SJSA1 (cell line): ENCODE results near the gene EPB41L2. TPM values are rescaled to one million over a fixed set of nuclear protein-coding genes. Genes with fewer than 3 reads are reported as not detected.
"Not testable (repeated sequence)": the region's sequence is repeated elsewhere in the genome, so short reads cannot be mapped to it uniquely, and the experiment has no call there.

Source experiments
- DNase-seq, 2 experiments: peaks; one replicate each; pipeline ENCODE4 v3.0.0-alpha.2; 2015 to 2020; ENCODE audit warnings: low spot score in 2 of 2, low read depth in 1 of 2
- H3K27ac ChIP-seq: fragments of 250-450 bp; sonication (Bioruptor Pico); 2 replicates; pipeline ENCODE4 v1.5.1; 2020; ENCODE audit warnings: mild to moderate bottlenecking, moderate library complexity
- H3K27me3 ChIP-seq: fragments of 250-450 bp; sonication (Bioruptor Pico); replicated peaks from 2 replicates; pipeline ENCODE4 v1.5.1; 2020; ENCODE audit warnings: mild to moderate bottlenecking, moderate library complexity
- H3K36me3 ChIP-seq: fragments of 250-450 bp; sonication (Bioruptor Pico); 2 replicates; pipeline ENCODE4 v1.5.1; 2020; ENCODE audit warnings: mild to moderate bottlenecking
- H3K4me1 ChIP-seq: fragments of 250-450 bp; sonication (Bioruptor Pico); replicated peaks from 2 replicates; pipeline ENCODE4 v1.6.1; 2021; ENCODE audit warnings: mild to moderate bottlenecking
- H3K4me3 ChIP-seq: fragments of 250-450 bp; sonication (Bioruptor Pico); 2 replicates; pipeline ENCODE4 v1.5.1; 2020; ENCODE audit warnings: mild to moderate bottlenecking
- H3K9me3 ChIP-seq: fragments of 250-450 bp; sonication (Bioruptor Pico); replicated peaks from 2 replicates; pipeline ENCODE4 v1.5.1; 2020; ENCODE audit warnings: mild to moderate bottlenecking
- total RNA-seq: library from RNA; depleted of rRNA; stranded (reverse); fragments of >200 nt; shearing (Covaris generic); gene quantifications from 2 replicates; pipeline ENCODE4 v1.2.3, GENCODE V29; 2014

Gene EPB41L2
- total RNA-seq, 1 experiment from 2014 or later: 73.6 TPM

- Histone ChIP-seq H3K27me3 (no peaks in the 10 kb centered on the region), H3K4me1 (peaks cover 64% of the 10 kb centered on the region), H3K27ac (peak overlapping the region; percentile 70), H3K4me3 (no peak overlapping the region), H3K36me3 (peaks cover 5% of the 10 kb centered on the region), H3K9me3 (peaks cover 1% of the 10 kb centered on the region; the same call in 1 of the 2 replicates)
- no peak for DNase-seq
These were observed 60.9 kb downstream of the EPB41L2 start for GRCh38 chr6:131001945-131002660.

GRCh38 chr6:131001111-131001736 lies 61.8 kb downstream of the EPB41L2 start:
- H3K27ac ChIP-seq: peak overlapping the region; percentile 70; the same call in 1 of the 2 replicates
- no peak for DNase-seq
- no peak overlapping the region for H3K4me3 ChIP-seq
- H3K4me1 ChIP-seq: peaks cover 73% of the 10 kb centered on the region
- no peaks in the 10 kb centered on the region for H3K36me3 ChIP-seq
- H3K9me3 ChIP-seq: no peaks in the 10 kb centered on the region
- no peaks in the 10 kb centered on the region for H3K27me3 ChIP-seq

- no peaks in the 10 kb centered on the region for H3K36me3 ChIP-seq
- DNase-seq: no peak
- H3K4me1 ChIP-seq: peaks cover 77% of the 10 kb centered on the region
- no peak overlapping the region for H3K27ac ChIP-seq
- H3K9me3 ChIP-seq: no peaks in the 10 kb centered on the region
- no peak overlapping the region for H3K4me3 ChIP-seq
- H3K27me3 ChIP-seq: no peaks in the 10 kb centered on the region
These were observed 62.5 kb downstream of the EPB41L2 start for GRCh38 chr6:131000544-131000943.

- DNase-seq: peak in 1 of 2 experiments; percentile 84
These were observed 65.8 kb downstream of the EPB41L2 start for GRCh38 chr6:130997061-130997753.

GRCh38 chr6:130996635-130997034 lies 66.4 kb downstream of the EPB41L2 start:
- H3K27me3 ChIP-seq: no peaks in the 10 kb centered on the region
- no peak for DNase-seq
- H3K36me3 ChIP-seq: no peaks in the 10 kb centered on the region
- H3K27ac ChIP-seq: peak overlapping the region; percentile 81
- no peak overlapping the region for H3K4me3 ChIP-seq
- H3K9me3 ChIP-seq: no peaks in the 10 kb centered on the region
- H3K4me1 ChIP-seq: peaks cover 50% of the 10 kb centered on the region

More at GRCh38 chr6:130997061-130997753, 65.8 kb downstream of the EPB41L2 start:
- no peaks in the 10 kb centered on the region for H3K36me3 ChIP-seq
- no peak overlapping the region for H3K4me3 ChIP-seq
- no peaks in the 10 kb centered on the region for H3K27me3 ChIP-seq
- peaks cover 55% of the 10 kb centered on the region for H3K4me1 ChIP-seq
- H3K9me3 ChIP-seq: no peaks in the 10 kb centered on the region
- H3K27ac ChIP-seq: peak overlapping the region; percentile 81

- Histone ChIP-seq H3K4me1 (peaks cover 43% of the 10 kb centered on the region), H3K27ac (peak overlapping the region; percentile 81), H3K36me3 (no peaks in the 10 kb centered on the region), H3K4me3 (no peak overlapping the region), H3K27me3 (no peaks in the 10 kb centered on the region), H3K9me3 (no peaks in the 10 kb centered on the region)
- DNase-seq: peak in 1 of 2 experiments; percentile 41
These were observed 67.1 kb downstream of the EPB41L2 start for GRCh38 chr6:130995783-130996447.

GRCh38 chr6:130994319-130995097 lies 68.5 kb downstream of the EPB41L2 start:
- DNase-seq: no peak
- H3K36me3 ChIP-seq: no peaks in the 10 kb centered on the region
- H3K9me3 ChIP-seq: no peaks in the 10 kb centered on the region
- no peak overlapping the region for H3K27ac ChIP-seq
- H3K4me1 ChIP-seq: peaks cover 40% of the 10 kb centered on the region
- H3K27me3 ChIP-seq: no peaks in the 10 kb centered on the region
- H3K4me3 ChIP-seq: no peak overlapping the region

GRCh38 chr6:130993292-130993765 lies 69.7 kb downstream of the EPB41L2 start:
- H3K36me3 ChIP-seq: no peaks in the 10 kb centered on the region
- no peak overlapping the region for H3K4me3 ChIP-seq
- H3K27ac ChIP-seq: no peak overlapping the region
- H3K9me3 ChIP-seq: no peaks in the 10 kb centered on the region
- H3K4me1 ChIP-seq: peaks cover 47% of the 10 kb centered on the region
- no peak for DNase-seq
- no peaks in the 10 kb centered on the region for H3K27me3 ChIP-seq

GRCh38 chr6:130991422-130992137 lies 71.5 kb downstream of the EPB41L2 start:
- DNase-seq: no peak
- Histone ChIP-seq H3K4me1 (peaks cover 30% of the 10 kb centered on the region), H3K27me3 (no peaks in the 10 kb centered on the region), H3K27ac (no peak overlapping the region), H3K4me3 (no peak overlapping the region), H3K36me3 (no peaks in the 10 kb centered on the region), H3K9me3 (no peaks in the 10 kb centered on the region)

- H3K27ac ChIP-seq, H3K9me3 ChIP-seq, H3K36me3 ChIP-seq, H3K27me3 ChIP-seq, DNase-seq, H3K4me3 ChIP-seq: not testable (repeated sequence)
- peaks cover 24% of the 10 kb centered on the region for H3K4me1 ChIP-seq
These were observed 75.5 kb downstream of the EPB41L2 start for GRCh38 chr6:130987539-130987938.

GRCh38 chr6:130985115-130985514 lies 77.9 kb downstream of the EPB41L2 start:
- H3K27ac ChIP-seq: no peak overlapping the region
- H3K36me3 ChIP-seq: no peaks in the 10 kb centered on the region
- H3K27me3 ChIP-seq: no peaks in the 10 kb centered on the region
- no peak for DNase-seq
- H3K4me3 ChIP-seq: no peak overlapping the region
- H3K9me3 ChIP-seq: no peaks in the 10 kb centered on the region
- H3K4me1 ChIP-seq: peaks cover 32% of the 10 kb centered on the region

GRCh38 chr6:130982941-130983456 lies 80.0 kb downstream of the EPB41L2 start:
- H3K27me3 ChIP-seq: no peaks in the 10 kb centered on the region
- H3K4me3 ChIP-seq: no peak overlapping the region
- H3K9me3 ChIP-seq: no peaks in the 10 kb centered on the region
- DNase-seq: no peak
- no peaks in the 10 kb centered on the region for H3K36me3 ChIP-seq
- no peak overlapping the region for H3K27ac ChIP-seq
- peaks cover 37% of the 10 kb centered on the region for H3K4me1 ChIP-seq
